ENCODE results near the gene MYLK2.

DNA sequence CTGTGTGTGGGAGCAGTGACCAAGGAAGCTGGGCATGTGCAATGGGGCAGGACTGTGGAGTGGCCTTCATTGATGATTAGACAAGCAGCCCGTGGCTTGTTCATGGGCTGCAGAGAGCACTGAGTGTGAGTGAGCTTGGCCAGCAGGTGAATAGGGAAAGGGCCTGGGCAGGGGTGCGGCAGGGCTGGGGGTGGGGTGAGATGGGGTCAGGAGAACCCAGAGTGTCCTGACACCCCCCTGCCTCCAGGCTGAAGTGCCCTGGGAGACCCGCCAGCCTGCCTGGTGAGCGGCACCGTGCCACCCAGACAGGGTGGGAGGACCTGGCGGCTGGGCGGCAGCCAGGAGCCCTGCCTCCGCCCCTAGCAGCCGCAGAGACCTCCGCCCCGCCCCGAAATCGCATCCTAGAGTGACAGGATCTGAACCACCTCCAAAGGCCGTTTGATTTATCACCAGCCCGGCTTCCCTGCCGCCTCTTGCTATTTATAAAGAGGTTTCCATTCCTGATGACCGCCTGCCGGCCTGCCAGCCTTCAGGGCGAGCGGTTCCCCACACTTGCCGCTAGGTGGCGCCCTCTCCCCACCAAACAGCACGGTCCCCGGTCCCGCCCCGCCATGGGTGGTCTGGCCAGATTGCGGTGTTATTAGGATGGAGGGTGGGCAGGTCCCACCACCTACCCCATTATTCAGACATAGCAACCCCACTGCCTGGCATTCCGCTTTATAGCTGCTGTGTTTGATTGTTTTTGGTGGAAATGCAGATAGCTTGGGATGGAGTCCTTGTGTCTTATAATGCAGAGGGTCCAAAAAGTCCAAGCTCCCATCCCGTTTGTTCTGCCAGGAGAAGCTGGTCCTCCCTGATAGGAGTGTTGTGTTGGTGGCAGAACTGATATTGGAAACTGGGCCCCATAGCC lies 3.5 kb downstream of the MYLK2 start:
- TF ChIP-seq, protein P1, sequence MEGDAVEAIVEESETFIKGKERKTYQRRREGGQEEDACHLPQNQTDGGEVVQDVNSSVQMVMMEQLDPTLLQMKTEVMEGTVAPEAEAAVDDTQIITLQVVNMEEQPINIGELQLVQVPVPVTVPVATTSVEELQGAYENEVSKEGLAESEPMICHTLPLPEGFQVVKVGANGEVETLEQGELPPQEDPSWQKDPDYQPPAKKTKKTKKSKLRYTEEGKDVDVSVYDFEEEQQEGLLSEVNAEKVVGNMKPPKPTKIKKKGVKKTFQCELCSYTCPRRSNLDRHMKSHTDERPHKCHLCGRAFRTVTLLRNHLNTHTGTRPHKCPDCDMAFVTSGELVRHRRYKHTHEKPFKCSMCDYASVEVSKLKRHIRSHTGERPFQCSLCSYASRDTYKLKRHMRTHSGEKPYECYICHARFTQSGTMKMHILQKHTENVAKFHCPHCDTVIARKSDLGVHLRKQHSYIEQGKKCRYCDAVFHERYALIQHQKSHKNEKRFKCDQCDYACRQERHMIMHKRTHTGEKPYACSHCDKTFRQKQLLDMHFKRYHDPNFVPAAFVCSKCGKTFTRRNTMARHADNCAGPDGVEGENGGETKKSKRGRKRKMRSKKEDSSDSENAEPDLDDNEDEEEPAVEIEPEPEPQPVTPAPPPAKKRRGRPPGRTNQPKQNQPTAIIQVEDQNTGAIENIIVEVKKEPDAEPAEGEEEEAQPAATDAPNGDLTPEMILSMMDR (conservative IDR thresholded peaks at IDR 0.05), result peak; percentile 99
- no peak for TF ChIP-seq EZH2 (IDR thresholded peaks at IDR 0.05; ENCODE audit: low read depth)

Data from PC-9 (cell line).